Stimulated activated CD4-positive, alpha-beta T cell treated with anti-CD3 and anti-CD28 coated beads, Interleukin-1b, Interleukin-23, amount 100 ng/mL, for 48 hours (primary cell): ENCODE results near the gene ARFGAP1.
"Not testable (repeated sequence)": the region's sequence is repeated elsewhere in the genome, so short reads cannot be mapped to it uniquely, and the experiment has no call there.

ENCODE experiments used
- DNase-seq: peaks from one replicate; pipeline ENCODE4 v3.0.0-alpha.2; 2020

The ARFGAP1 gene

DNA sequence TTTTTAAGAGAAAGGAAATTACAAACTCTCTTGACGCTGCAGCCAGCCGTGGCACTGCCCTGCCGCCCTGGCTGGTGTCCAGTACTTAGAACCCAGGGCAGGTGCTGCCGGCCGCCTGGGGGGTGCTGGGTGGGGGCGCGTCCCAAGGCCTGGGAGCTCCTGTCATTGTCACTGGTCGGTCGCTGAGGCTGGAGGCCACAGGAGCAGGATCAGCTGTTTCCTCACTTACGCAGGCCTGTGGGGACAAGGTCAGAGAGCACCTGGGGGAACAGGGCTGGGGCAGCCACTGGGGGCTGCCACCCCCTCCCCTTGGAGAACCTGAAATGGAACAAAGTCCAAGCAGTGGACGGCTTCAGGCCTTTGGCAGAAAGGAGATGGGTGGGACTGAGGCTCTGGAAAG lies 31.3 kb upstream of the ARFGAP1 start:
- DNase-seq, result no peak

- DNase-seq, result no peak
Measured at GRCh38 chr20:63242736-63243135, 29.9 kb upstream of the ARFGAP1 start.

GRCh38 chr20:63243604-63244247 lies 28.9 kb upstream of the ARFGAP1 start:
- DNase-seq, result no peak

- DNase-seq, result no peak
Measured at GRCh38 chr20:63244468-63244867, 28.1 kb upstream of the ARFGAP1 start.

DNA sequence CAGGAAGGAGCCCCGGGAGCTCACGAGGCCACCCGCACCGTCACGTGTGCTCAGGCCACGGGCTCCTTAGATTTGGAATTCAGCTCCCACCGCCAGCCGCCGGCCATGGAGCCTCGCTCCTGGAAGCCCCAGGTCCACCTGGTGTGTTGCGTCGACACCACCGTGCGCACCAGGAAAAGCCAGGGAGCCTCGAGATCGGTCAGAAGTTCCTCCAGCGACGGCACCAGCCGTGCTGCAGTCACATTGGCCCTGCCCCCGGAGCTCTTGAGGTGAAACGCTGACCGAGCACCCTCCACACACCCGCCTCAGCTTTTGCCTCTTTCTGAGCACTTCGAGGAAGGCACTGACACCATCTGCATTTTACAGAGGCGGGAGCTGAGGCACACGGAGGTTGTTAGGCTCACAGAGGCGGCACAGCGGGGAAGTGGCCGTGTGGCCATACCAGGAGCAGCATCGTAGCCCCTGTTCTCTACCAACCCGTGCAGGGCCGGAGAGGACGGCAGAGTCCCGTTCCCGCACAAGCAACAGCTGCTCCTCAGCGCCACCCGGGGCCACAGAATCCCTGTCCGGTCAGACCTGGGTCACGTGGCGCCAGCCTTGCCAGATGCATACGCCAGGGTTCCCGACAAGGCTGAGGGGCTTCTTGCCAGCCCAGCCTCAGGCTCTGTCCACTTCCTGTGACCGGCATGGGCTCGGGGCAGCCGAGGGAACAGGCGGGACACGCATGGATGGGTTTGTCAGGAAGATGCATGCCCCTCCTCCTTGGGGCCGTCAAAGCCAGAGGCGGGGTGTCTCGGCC lies 25.9 kb upstream of the ARFGAP1 start:
- no peak for DNase-seq

GRCh38 chr20:63247671-63248228 lies 24.9 kb upstream of the ARFGAP1 start:
- no peak for DNase-seq

DNA sequence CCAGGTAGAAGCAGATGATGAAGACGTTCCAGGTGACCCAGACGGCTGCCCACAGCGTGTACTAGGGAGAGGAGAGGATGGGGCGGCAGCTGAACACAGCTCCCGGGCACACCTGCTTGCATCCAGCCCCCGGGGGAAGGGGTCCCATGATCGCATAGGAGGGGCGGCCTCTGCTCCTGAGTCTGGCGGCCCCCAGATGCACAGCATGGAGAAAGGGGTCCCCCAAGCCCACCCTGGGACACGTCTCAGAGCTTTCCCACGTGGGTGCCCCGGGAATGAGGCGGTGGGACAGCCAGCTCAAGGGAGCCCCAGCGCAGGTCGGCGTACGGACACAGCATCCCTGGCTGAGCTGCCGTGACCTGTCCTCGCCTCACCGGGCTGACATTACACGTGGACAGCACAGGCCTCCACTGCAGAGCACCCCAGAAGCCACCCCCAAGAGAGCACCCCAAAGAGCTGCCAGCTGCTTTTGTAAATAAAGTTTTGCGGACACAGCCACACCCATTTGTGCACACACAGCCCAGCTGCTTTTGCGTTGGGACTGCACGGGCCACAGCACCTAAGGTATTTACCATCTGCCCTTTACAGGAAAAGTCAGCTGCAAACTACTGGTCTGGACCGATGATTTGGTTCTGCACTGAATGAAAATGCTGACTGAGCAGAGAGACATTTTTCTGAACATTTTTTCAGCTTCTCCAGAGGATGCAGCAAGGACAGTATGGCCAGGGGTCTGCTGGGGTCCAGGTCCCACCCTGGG lies 23.6 kb upstream of the ARFGAP1 start:
- DNase-seq, result no peak

GRCh38 chr20:63249891-63250290 lies 22.7 kb upstream of the ARFGAP1 start:
- DNase-seq, result no peak

DNA sequence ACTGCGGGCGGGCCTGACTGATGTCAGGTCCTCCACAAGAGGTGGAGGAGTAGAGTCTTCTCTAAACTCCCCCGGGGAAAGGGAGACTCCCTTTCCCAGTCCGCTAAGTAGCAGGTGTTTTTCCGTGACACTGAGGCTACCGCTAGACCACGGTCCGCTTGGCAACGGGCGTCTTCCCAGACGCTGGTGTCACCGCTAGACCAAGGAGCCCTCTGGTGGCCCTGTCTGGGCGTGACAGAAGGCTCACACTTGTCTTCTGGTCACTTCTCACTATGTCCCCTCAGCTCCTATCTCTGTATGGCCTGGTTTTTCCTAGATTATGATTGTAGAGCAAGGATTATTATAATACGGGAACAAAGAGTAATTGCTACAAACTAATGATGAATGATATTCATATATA lies 21.3 kb upstream of the ARFGAP1 start:
- DNase-seq, result not testable (repeated sequence)

- no peak for DNase-seq
Measured at GRCh38 chr20:63252284-63252711, 20.3 kb upstream of the ARFGAP1 start.

DNA sequence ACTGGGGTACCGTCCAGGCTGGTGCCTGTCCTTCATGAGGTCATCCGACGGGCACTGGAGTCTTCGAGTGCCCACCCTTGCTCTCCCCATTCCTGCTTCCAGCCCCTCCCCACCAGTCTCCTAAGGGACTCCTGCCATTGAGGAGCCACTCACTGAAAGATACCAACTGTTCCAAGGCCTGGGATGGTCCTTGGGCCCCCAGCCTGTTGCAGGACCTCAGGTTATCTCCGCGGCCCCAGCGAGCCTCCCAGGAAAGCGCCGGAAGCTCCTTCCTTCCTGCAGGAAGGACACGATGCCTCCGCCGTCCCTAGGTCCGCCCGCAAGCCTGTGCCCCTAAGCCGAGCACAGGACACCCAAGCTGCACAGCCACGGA lies 19.6 kb upstream of the ARFGAP1 start:
- DNase-seq, result no peak

DNA sequence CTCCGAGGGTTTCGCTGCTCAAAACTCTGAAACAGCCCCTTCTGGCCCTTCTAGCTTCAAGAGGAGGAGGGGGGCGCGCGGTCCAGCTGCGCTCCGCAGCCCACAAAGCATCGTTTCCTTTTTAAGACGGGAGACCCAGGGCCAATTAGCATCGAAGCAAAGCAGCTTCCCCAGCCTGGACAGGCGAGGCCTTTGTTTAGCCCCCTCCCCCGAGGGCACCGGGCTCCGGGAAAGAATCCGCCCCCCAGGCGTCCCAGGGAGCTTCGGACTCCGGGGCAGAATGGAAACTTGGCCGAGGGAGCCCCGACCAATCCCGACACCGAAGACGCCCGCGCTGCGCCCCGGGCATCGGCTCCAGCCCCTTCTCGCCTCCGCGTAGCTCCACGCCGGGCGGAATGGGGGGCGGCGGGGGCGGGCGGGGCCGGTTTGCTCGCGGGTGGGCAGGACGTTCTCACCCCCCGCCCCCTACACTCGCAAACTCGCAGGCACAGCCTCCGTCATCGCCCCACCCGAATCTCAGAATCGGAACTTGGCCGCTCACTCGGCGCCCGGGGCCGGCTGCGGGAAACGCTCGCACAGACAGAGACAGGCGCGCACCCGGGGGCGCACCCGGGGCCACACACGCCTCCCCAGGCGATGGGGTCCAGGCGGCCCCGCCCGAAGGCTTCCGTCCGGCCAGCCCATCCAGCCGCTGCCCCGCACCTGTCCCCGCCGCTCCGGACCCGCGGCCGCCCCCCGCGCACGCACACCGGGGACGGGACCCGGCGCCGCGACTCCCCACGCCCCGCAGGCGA lies 19.0 kb upstream of the ARFGAP1 start:
- DNase-seq, result no peak

DNA sequence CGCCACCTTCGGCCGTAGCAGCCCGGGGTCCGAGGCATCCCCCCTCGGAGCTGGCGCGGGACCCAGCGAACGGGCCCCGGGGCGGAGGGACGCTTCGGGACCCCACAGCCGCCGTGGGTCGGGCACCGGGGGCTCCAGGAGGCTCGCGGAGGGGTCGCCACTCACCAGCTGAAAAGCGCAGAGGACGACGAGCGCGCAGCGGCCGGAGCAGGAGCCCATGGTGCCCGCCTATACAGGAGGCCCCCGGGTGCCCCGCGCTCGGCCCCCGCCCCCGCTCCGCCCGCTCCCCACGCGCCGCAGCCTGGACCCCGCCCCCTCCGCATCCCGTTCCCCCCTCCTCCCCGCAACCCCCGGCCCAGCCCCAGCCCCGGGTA lies 18.4 kb upstream of the ARFGAP1 start, which contains the start of gene NKAIN4:
Gene NKAIN4, minus strand, starts transcription at position 232 of the 374 bp plus-strand sequence. Its CDS starts 13 bp downstream, at position 219.
- no peak for DNase-seq

- no peak for DNase-seq
Measured at GRCh38 chr20:63254606-63255384, 17.8 kb upstream of the ARFGAP1 start.

- no peak for DNase-seq
Measured at GRCh38 chr20:63255931-63256704, 16.5 kb upstream of the ARFGAP1 start.

DNA sequence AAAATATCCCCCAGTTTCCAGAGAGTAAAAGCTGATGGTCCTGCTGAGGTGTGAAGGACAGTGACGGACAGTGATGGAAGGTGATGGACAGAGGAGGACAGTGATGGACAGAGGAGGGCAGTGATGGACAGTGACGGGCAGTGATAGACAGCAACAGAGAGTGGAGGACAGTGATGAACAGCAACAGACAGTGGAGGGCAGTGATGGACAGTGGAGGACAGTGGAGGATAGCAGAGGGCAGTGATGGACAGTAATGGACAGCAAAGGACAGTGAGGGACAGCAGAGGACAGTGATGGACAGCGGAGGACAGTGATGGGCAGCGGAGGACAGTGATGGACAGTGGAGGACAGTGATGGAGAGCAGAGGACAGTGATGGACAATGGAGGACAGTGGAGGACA lies 15.7 kb upstream of the ARFGAP1 start:
- no peak for DNase-seq

DNA sequence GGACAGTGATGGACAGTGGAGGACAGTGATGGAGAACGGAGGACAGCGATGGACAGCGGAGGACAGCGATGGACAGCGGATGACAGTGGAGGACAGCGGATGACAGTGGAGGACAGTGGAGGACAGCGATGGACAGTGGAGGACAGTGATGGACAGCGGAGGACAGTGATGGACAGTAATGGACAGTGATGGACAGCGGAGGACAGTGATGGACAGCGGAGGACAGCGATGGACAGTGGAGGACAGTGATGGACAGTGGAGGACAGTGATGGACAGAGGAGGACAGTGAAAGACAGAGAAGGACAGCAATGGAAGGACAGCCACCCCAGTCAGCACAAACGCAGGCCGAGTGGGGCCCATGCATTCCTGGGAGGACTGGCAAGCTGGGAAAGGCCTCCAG lies 15.0 kb upstream of the ARFGAP1 start:
- no peak for DNase-seq

GRCh38 chr20:63258781-63259180 lies 13.8 kb upstream of the ARFGAP1 start:
- no peak for DNase-seq

DNA sequence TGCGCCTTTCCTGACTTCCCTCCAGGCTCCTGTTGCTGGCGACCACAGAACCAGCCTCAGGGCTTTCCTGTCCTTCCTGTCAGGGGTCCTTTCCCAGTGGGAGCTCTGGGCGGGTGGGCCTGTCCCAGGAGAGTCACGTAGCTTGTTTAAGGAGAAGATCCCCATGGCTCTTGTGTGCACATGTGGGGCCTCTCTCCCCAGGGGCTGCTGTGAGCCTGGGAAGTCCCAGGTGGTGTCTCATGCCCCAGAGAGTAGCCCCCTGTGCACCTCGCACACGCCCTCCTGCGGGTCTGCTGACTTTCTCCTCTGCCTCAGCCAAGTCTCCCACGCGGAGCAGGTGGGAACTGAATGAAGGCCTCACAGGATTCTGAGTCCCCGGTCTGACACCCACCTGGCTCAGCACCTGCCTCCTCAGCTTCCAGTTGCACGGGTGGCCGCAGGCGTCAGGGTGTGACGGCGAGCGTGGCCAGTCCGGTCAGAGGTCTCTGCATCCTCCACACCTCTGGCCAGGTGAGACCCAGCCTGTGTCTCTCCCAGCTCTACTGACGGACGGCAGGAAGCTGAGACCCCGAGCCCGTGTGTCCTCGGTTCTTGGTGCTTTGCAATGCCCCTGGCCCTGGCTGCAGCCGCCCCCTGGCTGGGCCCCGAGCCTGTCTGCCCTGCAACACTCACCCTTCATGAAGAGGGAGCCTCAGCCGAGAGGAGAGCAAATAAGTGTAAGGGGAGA lies 12.7 kb upstream of the ARFGAP1 start:
- no peak for DNase-seq

DNA sequence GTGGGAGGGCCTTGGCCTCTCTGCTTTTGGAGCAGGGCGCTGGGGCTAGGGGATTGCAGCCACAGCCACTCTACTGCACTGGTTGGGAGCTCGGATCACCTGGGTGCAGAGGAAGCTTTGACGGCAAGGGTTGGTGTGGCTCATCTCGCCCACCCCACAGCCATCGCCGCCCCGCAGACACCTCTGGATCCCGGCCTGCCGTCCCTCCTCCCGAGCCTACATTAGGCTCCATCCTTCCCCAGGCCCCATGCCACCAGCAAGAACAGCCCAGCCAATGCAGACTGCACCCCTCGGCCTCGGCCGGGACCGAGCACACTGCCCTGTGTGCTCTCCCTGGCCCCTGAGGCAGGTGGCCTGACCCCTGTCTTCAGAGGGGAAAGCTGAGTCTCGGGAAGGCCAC lies 12.1 kb upstream of the ARFGAP1 start:
- DNase-seq, result no peak
